ENCODE results near the gene GP2.
"Not testable (repeated sequence)": the region's sequence is repeated elsewhere in the genome, so short reads cannot be mapped to it uniquely, and the experiment has no call there.

Gene GP2

DNA sequence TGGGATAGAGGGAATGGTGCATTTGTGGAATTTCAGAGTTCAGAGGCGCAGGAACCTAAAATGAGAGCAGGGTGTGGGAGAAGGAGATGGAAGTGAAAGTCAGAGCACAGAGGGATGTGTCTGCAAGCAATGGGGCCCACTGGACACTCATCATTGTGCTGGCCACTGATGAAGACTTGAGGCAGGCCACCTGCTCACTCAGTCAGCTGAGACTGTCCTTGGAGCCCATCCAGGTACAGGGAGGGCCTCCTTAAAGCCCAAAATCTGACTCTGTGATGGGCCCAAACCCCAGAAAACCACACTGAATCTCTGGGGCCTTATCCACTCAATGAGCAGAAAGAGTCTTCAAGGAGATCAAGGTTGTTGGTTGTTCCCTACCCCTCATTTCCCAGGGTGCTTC, 5.6 kb downstream of the GP2 start:
- no peak overlapping the region for H3K4me3 ChIP-seq (ENCODE audit: low read depth, low read length)
- DNase-seq (ENCODE audit: low read depth, low spot score): no peak
- POLR2A ChIA-PET: no interaction called here
- CTCF ChIA-PET: no interaction called here
- TF ChIP-seq, protein P1, sequence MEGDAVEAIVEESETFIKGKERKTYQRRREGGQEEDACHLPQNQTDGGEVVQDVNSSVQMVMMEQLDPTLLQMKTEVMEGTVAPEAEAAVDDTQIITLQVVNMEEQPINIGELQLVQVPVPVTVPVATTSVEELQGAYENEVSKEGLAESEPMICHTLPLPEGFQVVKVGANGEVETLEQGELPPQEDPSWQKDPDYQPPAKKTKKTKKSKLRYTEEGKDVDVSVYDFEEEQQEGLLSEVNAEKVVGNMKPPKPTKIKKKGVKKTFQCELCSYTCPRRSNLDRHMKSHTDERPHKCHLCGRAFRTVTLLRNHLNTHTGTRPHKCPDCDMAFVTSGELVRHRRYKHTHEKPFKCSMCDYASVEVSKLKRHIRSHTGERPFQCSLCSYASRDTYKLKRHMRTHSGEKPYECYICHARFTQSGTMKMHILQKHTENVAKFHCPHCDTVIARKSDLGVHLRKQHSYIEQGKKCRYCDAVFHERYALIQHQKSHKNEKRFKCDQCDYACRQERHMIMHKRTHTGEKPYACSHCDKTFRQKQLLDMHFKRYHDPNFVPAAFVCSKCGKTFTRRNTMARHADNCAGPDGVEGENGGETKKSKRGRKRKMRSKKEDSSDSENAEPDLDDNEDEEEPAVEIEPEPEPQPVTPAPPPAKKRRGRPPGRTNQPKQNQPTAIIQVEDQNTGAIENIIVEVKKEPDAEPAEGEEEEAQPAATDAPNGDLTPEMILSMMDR (IDR thresholded peaks at IDR 0.05; ENCODE audit: insufficient read depth, low read length, missing control alignments): no peak

DNA sequence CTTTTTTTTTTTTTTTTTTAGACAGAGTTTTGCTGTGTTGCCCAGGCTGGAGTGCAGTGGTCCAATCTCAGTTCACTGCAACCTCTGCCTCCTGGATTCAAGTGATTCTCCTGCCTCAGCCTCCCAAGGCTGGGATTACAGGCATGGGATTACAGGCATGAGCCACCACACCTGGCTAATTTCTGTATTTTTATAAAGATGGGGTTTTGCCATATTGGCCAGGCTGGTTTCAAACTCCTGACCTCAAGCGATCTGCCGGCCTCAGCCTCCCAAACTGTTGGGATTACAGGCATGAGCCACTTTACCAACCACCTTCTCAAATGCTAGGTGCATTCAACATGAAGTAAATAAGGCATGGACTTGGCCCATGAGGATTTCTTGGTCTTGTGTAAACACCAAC, 6.3 kb downstream of the GP2 start:
- H3K4me3 ChIP-seq (ENCODE audit: low read depth, low read length); DNase-seq (ENCODE audit: low read depth, low spot score); CTCF ChIA-PET; POLR2A ChIA-PET: not testable (repeated sequence)

DNA sequence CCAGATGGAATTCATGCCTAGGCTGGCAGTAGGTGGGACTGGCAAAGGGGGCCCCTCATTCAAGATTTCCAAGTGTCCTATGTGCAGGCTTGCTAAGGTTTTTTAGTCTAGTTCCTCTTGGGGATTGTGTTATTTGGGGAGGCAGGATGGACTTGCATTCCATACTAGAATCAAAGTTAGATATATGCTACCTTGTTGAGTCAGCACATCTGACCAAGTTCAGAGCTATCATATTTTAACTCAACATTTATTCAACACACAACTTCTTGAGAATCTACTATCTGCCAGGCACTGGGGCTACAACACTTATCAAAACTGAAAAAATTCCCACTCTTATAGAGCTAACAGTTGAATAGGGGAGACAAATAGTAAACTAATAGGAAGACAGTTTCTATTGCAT, 6.7 kb downstream of the GP2 start:
- CTCF ChIA-PET: no interaction called here
- H3K4me3 ChIP-seq (ENCODE audit: low read depth, low read length): no peak overlapping the region

DNA sequence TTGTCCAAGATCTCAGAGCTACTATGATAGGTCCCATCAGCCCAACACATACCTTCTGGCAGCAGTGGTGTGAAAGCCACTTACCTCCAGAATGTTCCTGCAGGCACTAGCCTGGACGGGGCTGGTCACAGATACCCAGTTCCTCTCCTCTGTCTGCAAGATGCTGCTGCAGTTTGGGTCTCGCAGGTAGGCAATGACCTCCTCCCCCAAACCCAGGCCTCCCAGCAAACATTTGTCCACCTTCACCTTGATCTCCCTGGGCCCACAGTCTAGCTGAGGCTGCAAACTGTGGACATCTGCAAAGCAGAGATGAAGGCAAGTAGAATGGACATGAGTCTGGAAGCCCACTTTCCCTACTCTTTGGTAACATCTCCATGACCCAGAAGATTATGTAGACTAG, 7.1 kb downstream of the GP2 start:
- no peak overlapping the region for H3K4me3 ChIP-seq (ENCODE audit: low read depth, low read length)
- ChIA-PET CTCF (no interaction called here), POLR2A (no interaction called here)
- no peak for DNase-seq (ENCODE audit: low read depth, low spot score)
- TF ChIP-seq, protein P1 (IDR thresholded peaks at IDR 0.05; ENCODE audit: insufficient read depth, low read length, missing control alignments): no peak

More for the DNA sequence above, 6.7 kb downstream of the GP2 start:
- no peak for DNase-seq (ENCODE audit: low read depth, low spot score)
- POLR2A ChIA-PET: no interaction called here
- TF ChIP-seq, protein P1 (IDR thresholded peaks at IDR 0.05; ENCODE audit: insufficient read depth, low read length, missing control alignments): no peak

DNA sequence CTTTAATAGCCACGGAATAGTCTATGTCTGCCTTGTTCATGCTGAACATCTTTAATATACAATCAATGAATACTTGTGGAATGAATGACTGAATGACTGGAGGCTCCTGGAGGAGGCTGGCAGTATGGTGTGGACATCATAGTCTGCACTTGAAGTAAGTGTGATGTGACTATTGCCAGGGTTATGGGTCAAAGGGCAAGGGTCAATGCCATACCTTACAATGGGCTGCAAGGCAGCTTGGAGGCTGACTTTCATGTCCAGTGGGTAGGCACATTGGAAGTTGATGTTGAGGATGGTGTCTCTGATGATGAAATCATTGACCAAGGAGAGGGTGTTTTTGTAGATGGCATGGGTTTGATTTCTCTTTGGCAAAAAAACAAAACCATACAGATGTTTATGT, 7.9 kb downstream of the GP2 start:
- TF ChIP-seq, protein P1 (IDR thresholded peaks at IDR 0.05; ENCODE audit: insufficient read depth, low read length, missing control alignments): no peak
- no peak for DNase-seq (ENCODE audit: low read depth, low spot score)
- POLR2A ChIA-PET: no interaction called here
- CTCF ChIA-PET: no interaction called here
- no peak overlapping the region for H3K4me3 ChIP-seq (ENCODE audit: low read depth, low read length)

DNA sequence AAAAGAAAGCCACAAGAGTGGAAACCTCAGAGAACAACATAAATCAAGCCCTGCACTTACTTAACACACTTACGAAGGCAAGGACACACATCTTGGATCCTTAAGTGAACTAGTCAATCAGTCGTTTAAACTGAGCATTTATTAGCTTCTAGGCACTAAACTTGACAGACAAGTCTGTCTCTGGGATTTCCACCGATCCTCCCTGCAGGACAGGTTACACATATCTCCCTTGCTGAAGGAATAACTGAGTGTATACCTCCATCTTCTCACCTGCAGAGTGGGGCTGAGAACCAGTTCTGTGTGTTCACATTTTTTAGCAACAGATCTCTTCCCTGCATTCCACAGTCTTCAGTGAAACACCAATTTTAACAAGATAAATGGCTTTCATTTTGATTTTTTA, 8.9 kb downstream of the GP2 start:
- CTCF ChIA-PET: no interaction called here
- no peak overlapping the region for H3K4me3 ChIP-seq (ENCODE audit: low read depth, low read length)
- POLR2A ChIA-PET: no interaction called here
- no peak for DNase-seq (ENCODE audit: low read depth, low spot score)
- TF ChIP-seq, protein P1 (IDR thresholded peaks at IDR 0.05; ENCODE audit: insufficient read depth, low read length, missing control alignments): no peak

DNA sequence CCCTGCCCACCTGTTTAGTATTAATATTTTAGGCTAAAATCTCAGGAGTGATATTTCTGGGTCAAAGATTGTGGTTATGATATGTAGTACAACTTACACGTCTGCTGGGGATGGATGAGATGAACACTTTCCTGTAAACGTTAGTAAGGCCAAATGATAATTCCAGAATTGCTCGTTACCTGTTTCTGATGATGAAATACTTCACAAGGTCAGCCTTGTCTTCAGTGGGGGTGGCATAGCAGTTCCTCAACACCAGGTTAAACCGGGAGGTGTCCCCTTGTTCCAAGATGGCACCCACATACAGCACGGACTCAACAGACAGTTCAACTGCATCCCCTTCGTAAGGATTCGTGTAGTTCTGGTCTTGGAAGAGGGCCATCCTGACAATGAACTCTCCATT, 9.3 kb downstream of the GP2 start:
- POLR2A ChIA-PET: no interaction called here
- no peak overlapping the region for H3K4me3 ChIP-seq (ENCODE audit: low read depth, low read length)
- TF ChIP-seq, protein P1 (IDR thresholded peaks at IDR 0.05; ENCODE audit: insufficient read depth, low read length, missing control alignments): no peak
- CTCF ChIA-PET: no interaction called here
- no peak for DNase-seq (ENCODE audit: low read depth, low spot score)
